Measurements from ENCODE around the gene MGST3.

GRCh38 chr1:165597883-165598675 is 33.0 kb upstream of the MGST3 start:
- no peak for TF ChIP-seq EZH2 (IDR thresholded peaks at IDR 0.05)
- TF ChIP-seq POLR2AphosphoS5 (IDR thresholded peaks at IDR 0.05; ENCODE audit: borderline replicate concordance, low read depth, low read length) = peak; percentile 42; the same call in 1 of the 2 replicates
